GM15510 (cell line): Measurements from ENCODE around the gene RSPH4A.
A peak's percentile ranks its signal among the peaks of the same experiment; 100 is the strongest.

Experiments used
- POLR2A ChIP-seq: IDR thresholded peaks from 3 replicates; pipeline ENCODE4 v1.6.1; 2011; ENCODE audit warnings: borderline replicate concordance; ENCODE audit not compliant: insufficient read length; ENCODE audit errors: extremely low read depth

The RSPH4A gene

DNA sequence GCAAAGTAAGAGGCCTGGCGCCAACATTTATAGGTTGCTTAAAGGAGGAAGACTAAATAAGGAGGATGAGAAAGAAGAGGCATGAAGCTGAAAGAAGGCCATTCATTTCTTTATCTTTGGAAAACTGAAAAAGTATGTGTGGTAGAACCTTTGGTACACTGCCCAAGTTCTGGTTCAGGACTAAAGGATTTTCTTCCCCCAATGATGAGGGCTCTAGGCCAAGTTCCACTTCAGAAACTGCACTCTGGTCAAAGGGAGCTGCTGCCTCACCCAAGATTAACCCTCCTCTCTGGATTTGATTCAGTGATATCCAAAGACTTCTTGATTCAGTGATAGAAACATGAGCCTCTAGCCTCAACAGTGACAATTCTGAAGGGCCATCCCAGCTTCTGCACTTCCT lies 59.7 kb downstream of the RSPH4A start:
- TF ChIP-seq POLR2A: no peak

GRCh38 chr6:116680880-116681672 lies 64.8 kb downstream of the RSPH4A start, which contains the start of gene KPNA5:
KPNA5 (plus strand) TSS chr6:116681211; CDS start chr6:116681335, 124 bp downstream.
- peak; percentile 97 for TF ChIP-seq POLR2A

GRCh38 chr6:116682334-116682712 lies 66.0 kb downstream of the RSPH4A start:
- TF ChIP-seq POLR2A: no peak
